Spleen (tissue), 11 donors: ENCODE measurements around the gene SSTR5. TPM values are rescaled to one million over a fixed set of nuclear protein-coding genes. Genes with fewer than 3 reads are reported as not detected.

Experiments
- DNase-seq: peaks from one replicate; pipeline ENCODE4 v3.0.0-alpha.2; 2020
- H3K27ac ChIP-seq, 8 donors: fragments of 200-600 bp; sonication (generic) in 7 of 8; 1 replicate in 4 of 8; 2 replicates in 4 of 8; pipeline versions ENCODE4 v1.5.0 to v1.8.0; 2016 to 2021; ENCODE audit warnings: inconsistent platforms in 4 of 8, mild to moderate bottlenecking in 4 of 8, moderate library complexity in 1 of 8
- H3K27me3 ChIP-seq, 7 donors: fragments of 200-600 bp; sonication (generic) in 6 of 7; replicated peaks in 1 of 7; 1 replicate in 4 of 7; 2 replicates in 3 of 7; pipeline versions ENCODE4 v1.5.0 to v1.8.0; 2016 to 2021; ENCODE audit warnings: inconsistent platforms in 3 of 7, mild to moderate bottlenecking in 1 of 7
- H3K36me3 ChIP-seq, 6 donors: fragments of 200-600 bp; sonication (generic) in 5 of 6; 1 replicate in 4 of 6; 2 replicates in 2 of 6; pipeline versions ENCODE4 v1.5.0 to v1.8.0; 2016 to 2021; ENCODE audit warnings: inconsistent platforms in 2 of 6
- H3K4me1 ChIP-seq, 6 donors: fragments of 200-600 bp; sonication (generic) in 5 of 6; 1 replicate in 3 of 6; 2 replicates in 3 of 6; pipeline versions ENCODE4 v1.5.0 to v1.8.0; 2016 to 2021; ENCODE audit warnings: inconsistent platforms in 3 of 6
- H3K4me3 ChIP-seq, 8 donors: fragments of 200-600 bp; sonication (generic) in 7 of 8; 1 replicate in 4 of 8; 2 replicates in 4 of 8; pipeline versions ENCODE4 v1.5.0 to v1.8.0; 2016 to 2021; ENCODE audit warnings: inconsistent platforms in 4 of 8, mild to moderate bottlenecking in 4 of 8, moderate library complexity in 2 of 8
- H3K9me3 ChIP-seq, 8 donors: fragments of 200-600 bp; sonication (generic) in 7 of 8; 1 replicate in 4 of 8; 2 replicates in 4 of 8; pipeline versions ENCODE4 v1.5.0 to v1.8.0; 2016 to 2021; ENCODE audit warnings: inconsistent platforms in 4 of 8
- CTCF ChIP-seq, 11 experiments: fragments of 200-600 bp in 7 of 11; fragments of 450-650 bp in 4 of 11; sonication (generic) in 4 of 11; IDR thresholded peaks in 8 of 11; conservative IDR thresholded peaks in 3 of 11; 1 replicate in 7 of 11; 2 replicates in 4 of 11; pipeline versions ENCODE4 v1.4.0 to v1.8.0; 2016 to 2021; ENCODE audit warnings: antibody characterized with exemption in 11 of 11, inconsistent platforms in 4 of 11, mild to moderate bottlenecking in 1 of 11
- POLR2A ChIP-seq, 3 donors: fragments of 450-650 bp; IDR thresholded peaks; one replicate each; pipeline ENCODE4 v1.5.1; 2017; ENCODE audit warnings: antibody characterized with exemption in 3 of 3, mild to moderate bottlenecking in 1 of 3
- POLR2AphosphoS5 ChIP-seq, 3 donors: sonication (generic); formaldehyde crosslinking; IDR thresholded peaks; one replicate each; pipeline ENCODE4 v1.5.1; 2017; ENCODE audit warnings: antibody characterized with exemption in 3 of 3
- WGBS, 5 donors: extraction: QIAGEN DNeasy Blood & Tissue Kit in 3 of 5; methylation state at CpG; one replicate each; pipeline versions ENCODE4 v1.1.5 to v1.1.7; 2013 to 2018; 5-methylcytosine and 5-hydroxymethylcytosine counted together
- intact Hi-C: fragments of 100-400 bp; cut with DNase I; formaldehyde crosslinking; loops from one replicate; pipeline ENCODE4 v1.15.0; 2023; ENCODE audit warnings: low total_unique reads
- polyA plus RNA-seq, 3 donors: library from polyadenylated mRNA; stranded (reverse); fragments of 200-250 nt; gene quantifications; one replicate each; pipeline ENCODE4 v1.2.1, GENCODE V29; 2013
- total RNA-seq, 7 donors: library from RNA; depleted of rRNA in 3 of 7; stranded (reverse); fragments of >200 nt in 3 of 7; fragmentation: NEBNext Ultra II Directional in 4 of 7; extraction: Animal tissue kit (Norgen Biotek cat#: 25700) in 4 of 7; gene quantifications; one replicate each; pipeline versions ENCODE4 v1.1.0 to v1.2.1, GENCODE V29; 2016 to 2021
- donor health status: healthy with polysubstance abuse.
- donor health status: DM: no; HTN: no; CAD: no; lungs with moderate emphysema.
- donor health status: DM: no; HTN: no; CAD: no.
- donor health status: Bipolar disorder and iron deficiency.
- donor health status: healthy.
- donor health status: DM: no; HTN: no; CAD: no.
- donor health status: DM: yes; HTN: yes; CAD: no.

The SSTR5 gene
- total and polyA plus RNA-seq, 10 donors = not detected

- 20 to 50% (median 28%) methylated on average over 2 to 11 of the region's 11 CpGs for WGBS, 5 donors
- intact Hi-C loops = no loop called here
Observed at GRCh38 chr16:1103636-1103980, 31.1 kb downstream of the SSTR5 start.

GRCh38 chr16:1105888-1106620 lies 33.5 kb downstream of the SSTR5 start:
- Histone ChIP-seq H3K27ac (no peak overlapping the region), H3K9me3 (no peaks in the 10 kb centered on the region), H3K27me3 (peaks cover 7 to 98% (median 62%) of the 10 kb centered on the region in 7 donors), H3K4me3 (no peak overlapping the region), H3K36me3 (no peaks in the 10 kb centered on the region), H3K4me1 (peaks cover 4 to 9% (median 7%) of the 10 kb centered on the region in 6 donors)
- WGBS, 5 donors = 29 to 38% (median 36%) methylated on average over 12 to 26 of the region's 26 CpGs
- peak; percentile 13 to 74 (median 47) for TF ChIP-seq CTCF (IDR thresholded peaks at IDR 0.05 in 8 of 11, conservative IDR thresholded peaks at IDR 0.05 in 3 of 11)
- no peak for TF ChIP-seq POLR2AphosphoS5 (IDR thresholded peaks at IDR 0.05)
- intact Hi-C loops = no loop called here
- DNase-seq = peak; percentile 82

More at GRCh38 chr16:1103636-1103980, 31.1 kb downstream of the SSTR5 start:
- Histone ChIP-seq H3K36me3 (no peaks in the 10 kb centered on the region), H3K27ac (no peak overlapping the region), H3K4me1 (peaks cover 4 to 9% (median 7%) of the 10 kb centered on the region in 6 donors), H3K4me3 (no peak overlapping the region), H3K27me3 (peaks cover 7 to 98% (median 68%) of the 10 kb centered on the region in 7 donors), H3K9me3 (no peaks in the 10 kb centered on the region)
- no peak for TF ChIP-seq POLR2A (IDR thresholded peaks at IDR 0.05)
- no peak for TF ChIP-seq CTCF (IDR thresholded peaks at IDR 0.05 in 8 of 11, conservative IDR thresholded peaks at IDR 0.05 in 3 of 11)
- TF ChIP-seq POLR2AphosphoS5 (IDR thresholded peaks at IDR 0.05) = no peak
- DNase-seq = no peak

GRCh38 chr16:1106659-1107058 lies 34.1 kb downstream of the SSTR5 start:
- DNase-seq = no peak
- WGBS, 5 donors = 77 to 85% (median 80%) methylated on average over 15 to 16 of the region's 16 CpGs
- Histone ChIP-seq H3K27me3 (peaks cover 7 to 97% (median 62%) of the 10 kb centered on the region in 7 donors), H3K4me1 (peaks cover 4 to 9% (median 7%) of the 10 kb centered on the region in 6 donors), H3K27ac (no peak overlapping the region), H3K9me3 (no peaks in the 10 kb centered on the region), H3K36me3 (no peaks in the 10 kb centered on the region), H3K4me3 (no peak overlapping the region)
- TF ChIP-seq POLR2AphosphoS5 (IDR thresholded peaks at IDR 0.05) = no peak
- no peak for TF ChIP-seq CTCF (IDR thresholded peaks at IDR 0.05 in 8 of 11, conservative IDR thresholded peaks at IDR 0.05 in 3 of 11)
- TF ChIP-seq POLR2A (IDR thresholded peaks at IDR 0.05) = no peak
- intact Hi-C loops = no loop called here

- TF ChIP-seq CTCF (IDR thresholded peaks at IDR 0.05 in 8 of 11, conservative IDR thresholded peaks at IDR 0.05 in 3 of 11) = no peak
- no peak for TF ChIP-seq POLR2A (IDR thresholded peaks at IDR 0.05)
- no peak for TF ChIP-seq POLR2AphosphoS5 (IDR thresholded peaks at IDR 0.05)
- H3K4me3 ChIP-seq = no peak overlapping the region
- no peaks in the 10 kb centered on the region for H3K9me3 ChIP-seq
- intact Hi-C loops = no loop called here
- no peak overlapping the region for H3K27ac ChIP-seq
- peaks cover 4 to 9% (median 7%) of the 10 kb centered on the region in 6 donors for H3K4me1 ChIP-seq
- H3K27me3 ChIP-seq = peaks cover 7 to 97% (median 62%) of the 10 kb centered on the region in 7 donors
- DNase-seq = no peak
- 47 to 72% (median 63%) methylated on average over 11 to 22 of the region's 22 CpGs for WGBS, 5 donors
- no peaks in the 10 kb centered on the region for H3K36me3 ChIP-seq
Observed at GRCh38 chr16:1107141-1107540, 34.6 kb downstream of the SSTR5 start.
